Activated CD4-positive, alpha-beta T cell treated with anti-CD3 and anti-CD28 coated beads for 48 hours (primary cell): Measurements from ENCODE around the gene GLCCI1.

Experiments
- DNase-seq: peaks from one replicate; pipeline ENCODE4 v3.0.0-alpha.2; 2020

The GLCCI1 gene

GRCh38 chr7:8136051-8136730 is 167.6 kb downstream of the GLCCI1 start:
- DNase-seq, result no peak
